Myocyte (in vitro differentiated cells): ENCODE data around the gene DUOX1. TPM values are rescaled to one million over a fixed set of nuclear protein-coding genes. Genes with fewer than 3 reads are reported as not detected.
"Not testable (repeated sequence)": the region's sequence is repeated elsewhere in the genome, so short reads cannot be mapped to it uniquely, and the experiment has no call there.

Experiments used
- DNase-seq: peaks from one replicate; pipeline ENCODE4 v3.0.0-alpha.2; 2012; ENCODE audit warnings: low read depth
- polyA plus RNA-seq: library from polyadenylated mRNA; unstranded; fragments of >200 nt; gene quantifications from one replicate; pipeline ENCODE4 v1.2.1, GENCODE V29; 2012; ENCODE audit warnings: missing spikeins
- total RNA-seq: library from RNA; depleted of rRNA; stranded (reverse); fragments of >200 nt; gene quantifications from 2 replicates; pipeline ENCODE4 v1.2.3, GENCODE V29; 2014

The DUOX1 gene
- not detected in 2 replicates for total RNA-seq
- polyA plus RNA-seq = 2.1 TPM

GRCh38 chr15:45129651-45130129 lies at the start of gene DUOX1, which contains the start of gene DUOXA1:
TSS of gene DUOX1 (plus strand) at chr15:45129994. CDS start at chr15:45131967, 1,973 bp downstream.
TSS of gene DUOXA1 (minus strand) at chr15:45129879. CDS start at chr15:45123014, 6,865 bp downstream.
- DNase-seq = no peak

DNA sequence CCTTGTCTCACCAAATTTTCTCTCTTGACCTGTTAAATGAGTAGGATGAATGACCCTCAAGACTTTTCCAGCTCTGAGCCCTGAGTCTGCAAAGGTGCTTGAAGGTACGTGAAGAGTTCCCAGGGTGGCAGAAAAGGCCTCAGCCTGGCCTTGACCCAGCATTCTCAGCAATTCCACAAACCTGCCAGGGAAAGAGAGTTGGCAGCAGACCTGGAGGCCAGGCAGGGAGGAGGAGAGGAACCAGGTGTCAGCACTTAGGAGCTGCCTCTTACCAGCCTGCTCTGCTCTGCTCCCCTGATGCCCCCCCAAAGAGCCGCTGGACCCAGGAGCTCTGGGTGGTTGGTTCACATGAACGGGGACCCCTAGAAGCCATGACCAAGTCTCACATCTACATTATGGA lies 49.2 kb upstream of the DUOX1 start:
- DNase-seq = not testable (repeated sequence)

DNA sequence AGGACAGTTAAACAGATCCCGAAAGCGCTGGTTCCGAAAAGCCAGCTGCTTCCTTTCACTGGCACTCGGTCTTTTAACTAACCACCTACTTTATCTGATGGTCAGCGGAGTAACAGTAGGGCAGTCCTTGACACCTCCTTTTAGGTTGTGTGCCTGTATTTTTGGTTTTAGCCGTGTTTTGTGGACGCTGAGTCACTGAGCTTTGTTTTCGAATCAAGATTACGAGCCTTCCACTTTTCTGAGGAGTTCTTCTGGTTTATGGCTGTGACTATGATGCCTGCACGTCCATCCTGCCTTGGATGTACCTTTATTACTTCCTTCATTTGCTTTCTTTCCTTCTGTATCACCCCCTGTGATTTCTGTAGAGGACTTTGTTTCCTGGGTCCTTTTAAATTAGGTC lies 47.4 kb upstream of the DUOX1 start:
- not testable (repeated sequence) for DNase-seq

DNA sequence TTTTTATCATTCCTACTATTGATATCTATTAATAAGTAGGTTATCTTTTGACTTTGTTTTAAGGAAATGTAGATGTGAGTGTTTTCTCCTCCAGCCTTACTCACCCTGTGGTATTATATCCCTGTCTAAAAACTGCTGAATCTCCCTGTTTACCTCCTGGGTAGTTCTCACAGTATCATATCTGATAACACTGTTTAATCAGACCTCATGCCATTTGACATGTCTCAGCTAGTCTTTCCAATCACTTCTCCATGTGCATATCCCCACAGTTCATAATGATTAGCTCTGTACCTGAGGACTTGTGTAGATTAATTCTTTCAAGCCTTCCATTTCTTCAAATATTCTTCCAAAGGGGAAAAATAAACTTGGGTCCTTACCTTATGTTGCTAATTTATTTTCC lies 46.6 kb upstream of the DUOX1 start:
- DNase-seq = no peak

DNA sequence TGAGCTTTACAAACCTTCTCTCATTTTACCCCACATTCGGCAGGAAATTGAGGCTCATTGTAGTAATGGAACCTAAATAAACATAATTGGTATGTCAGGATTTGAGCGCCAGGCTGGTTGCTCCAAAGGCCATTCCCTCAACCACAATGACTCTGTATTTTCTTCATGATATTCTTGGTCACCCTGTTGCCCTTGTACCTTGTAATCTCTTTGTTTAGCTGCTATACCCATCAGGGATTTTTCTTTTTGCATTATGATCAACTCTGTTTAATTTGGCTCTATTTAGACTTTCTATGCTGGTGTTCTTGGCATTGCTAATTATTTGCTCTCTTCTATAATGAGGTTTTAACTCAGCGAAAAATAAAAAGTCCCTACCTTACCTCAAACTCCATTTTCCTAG lies 45.6 kb upstream of the DUOX1 start:
- DNase-seq = peak; percentile 13

DNA sequence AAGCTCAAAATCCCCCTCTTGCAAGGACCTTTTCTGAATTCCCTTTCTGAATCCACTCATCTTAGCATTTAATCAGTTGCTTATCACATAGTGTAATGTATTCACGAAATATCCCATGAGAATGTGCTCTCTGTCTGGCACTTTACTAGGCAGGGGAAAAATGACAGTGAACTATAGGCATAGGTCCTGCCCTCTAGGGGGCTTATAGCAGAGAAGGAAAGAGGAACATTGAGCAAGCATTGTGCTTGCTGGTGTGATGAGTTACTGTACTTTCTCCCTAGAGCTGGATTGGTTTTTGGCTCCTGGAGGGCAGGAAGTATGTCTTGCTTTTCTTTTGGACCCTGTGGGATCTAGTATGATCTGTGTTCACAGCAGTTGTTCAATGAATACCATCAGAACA lies 42.3 kb upstream of the DUOX1 start:
- DNase-seq = no peak

GRCh38 chr15:45088801-45089711 lies 40.7 kb upstream of the DUOX1 start:
- DNase-seq = no peak

DNA sequence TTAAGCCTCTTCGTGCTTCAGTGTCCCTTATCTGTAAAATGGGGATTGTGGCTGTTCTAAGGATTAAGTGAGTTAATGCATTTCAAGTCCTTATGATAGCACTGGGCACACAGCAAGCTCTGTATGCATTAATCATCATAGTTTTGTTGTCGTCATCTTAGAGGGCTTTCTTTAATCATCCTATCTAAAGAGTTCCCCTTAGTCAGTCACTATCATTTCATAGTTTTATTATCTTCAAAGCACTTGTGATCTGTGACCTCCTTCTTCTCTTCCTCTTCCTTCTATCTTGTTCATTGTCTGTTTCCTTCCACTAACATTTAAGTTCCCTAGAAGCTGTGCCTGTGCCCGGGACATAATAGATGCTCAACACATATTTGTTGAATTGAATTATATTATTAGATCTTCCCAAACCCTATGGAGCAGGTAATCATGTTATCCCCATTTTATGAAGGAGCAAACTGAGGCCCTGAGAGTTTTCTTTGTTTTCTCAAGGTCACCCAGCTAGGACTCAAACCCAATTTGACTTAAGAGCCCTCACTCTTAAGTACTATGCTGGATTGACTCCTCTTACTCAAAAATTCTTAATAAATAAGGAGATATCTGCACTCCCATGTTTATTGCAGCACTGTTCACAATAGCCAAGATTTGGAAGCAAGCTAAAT lies 40.0 kb upstream of the DUOX1 start:
- DNase-seq = no peak

DNA sequence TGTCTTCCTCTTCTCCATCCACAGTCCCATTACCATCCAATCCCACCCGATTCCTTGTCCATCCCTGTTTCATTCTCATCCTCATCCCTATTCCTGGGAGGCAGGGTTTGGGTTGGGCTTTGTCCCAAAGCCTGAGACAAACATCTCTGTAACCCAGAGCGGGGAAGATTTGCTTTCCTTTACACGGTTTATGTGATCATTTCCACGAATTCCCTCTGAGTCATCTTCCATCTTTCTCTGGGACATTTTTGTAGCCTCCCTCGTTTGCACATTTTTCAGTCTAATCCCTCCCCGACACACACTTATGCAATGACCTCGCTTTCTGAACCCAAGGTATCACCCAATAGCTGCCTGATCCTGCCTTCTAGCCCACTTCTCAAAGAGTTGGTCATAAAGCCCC lies 38.6 kb upstream of the DUOX1 start:
- peak; percentile 28 for DNase-seq

- DNase-seq = peak; percentile 17
Measured at GRCh38 chr15:45091576-45091975, 38.2 kb upstream of the DUOX1 start.

- DNase-seq = no peak
Measured at GRCh38 chr15:45093013-45093412, 36.8 kb upstream of the DUOX1 start.

GRCh38 chr15:45093622-45094357 lies 36.0 kb upstream of the DUOX1 start:
- DNase-seq = no peak

- DNase-seq = no peak
Measured at GRCh38 chr15:45094358-45094730, 35.5 kb upstream of the DUOX1 start.

DNA sequence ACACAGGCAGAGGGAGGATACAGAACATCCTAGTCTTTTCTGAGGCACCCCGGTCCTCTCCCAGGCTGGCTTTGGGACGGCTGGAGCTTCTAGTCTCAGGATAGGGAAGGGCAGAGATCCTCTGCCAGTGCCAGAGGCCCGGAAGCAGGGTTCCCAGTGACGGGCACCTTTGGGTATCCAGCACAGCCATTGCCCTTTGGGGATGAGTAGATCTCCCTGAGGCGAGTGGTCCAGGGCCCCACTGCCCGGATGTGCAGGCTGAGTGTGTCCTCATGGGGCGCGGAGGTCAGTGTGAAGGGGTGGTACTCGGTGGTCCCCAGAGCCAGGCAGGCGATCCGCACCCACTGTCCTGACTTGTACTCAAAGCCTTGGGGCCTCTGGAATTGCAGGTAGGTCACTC lies 34.1 kb upstream of the DUOX1 start:
- no peak for DNase-seq

DNA sequence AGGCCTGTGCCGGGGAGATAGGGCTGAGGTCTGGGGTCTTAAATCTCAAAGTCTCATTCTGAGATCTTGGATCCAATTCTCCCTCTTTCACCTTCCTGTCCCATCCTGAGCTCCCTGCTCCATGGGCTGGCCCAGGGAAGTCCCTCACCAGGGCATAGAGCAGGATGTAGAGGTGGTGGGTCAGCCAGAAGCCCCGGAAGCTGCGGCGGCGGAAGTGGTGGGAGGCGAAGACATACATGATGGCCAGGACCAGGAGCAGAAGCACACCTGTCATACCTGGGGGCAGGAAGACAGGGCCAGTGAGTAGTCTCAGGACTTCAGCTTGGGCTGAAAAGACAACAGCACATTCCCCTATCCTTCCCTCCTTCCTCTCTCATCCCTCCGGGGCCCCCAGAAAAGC lies 32.3 kb upstream of the DUOX1 start:
- no peak for DNase-seq

DNA sequence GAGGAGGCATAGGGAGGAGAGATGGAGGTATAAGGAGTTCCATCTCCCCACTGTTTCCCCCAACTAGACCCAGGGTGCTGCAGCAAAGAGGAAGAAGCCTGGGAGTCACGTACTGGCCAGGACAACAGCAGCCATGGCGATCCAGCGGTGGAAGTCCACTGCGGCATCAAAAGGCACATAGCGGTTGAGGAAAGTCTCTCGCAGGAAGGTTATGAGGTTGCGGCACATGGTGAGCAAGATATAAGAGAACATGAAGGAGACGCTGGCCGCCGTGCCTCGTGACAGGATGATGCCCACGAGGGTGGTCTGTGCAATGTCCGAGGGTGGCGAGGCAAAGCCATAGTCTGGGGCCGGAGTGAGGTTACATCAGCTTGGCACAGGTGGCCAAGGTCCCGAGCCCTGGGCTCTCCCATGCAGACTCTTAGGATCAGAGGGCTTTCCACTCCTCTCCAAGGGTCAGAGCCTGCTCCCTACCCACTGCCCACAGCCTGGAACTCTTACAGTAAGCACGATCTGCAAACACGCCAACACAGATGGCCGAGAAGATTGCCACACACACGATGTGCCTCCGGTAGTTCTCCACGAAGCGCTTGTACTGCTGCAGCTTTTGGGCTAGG lies 30.1 kb upstream of the DUOX1 start:
- no peak for DNase-seq

DNA sequence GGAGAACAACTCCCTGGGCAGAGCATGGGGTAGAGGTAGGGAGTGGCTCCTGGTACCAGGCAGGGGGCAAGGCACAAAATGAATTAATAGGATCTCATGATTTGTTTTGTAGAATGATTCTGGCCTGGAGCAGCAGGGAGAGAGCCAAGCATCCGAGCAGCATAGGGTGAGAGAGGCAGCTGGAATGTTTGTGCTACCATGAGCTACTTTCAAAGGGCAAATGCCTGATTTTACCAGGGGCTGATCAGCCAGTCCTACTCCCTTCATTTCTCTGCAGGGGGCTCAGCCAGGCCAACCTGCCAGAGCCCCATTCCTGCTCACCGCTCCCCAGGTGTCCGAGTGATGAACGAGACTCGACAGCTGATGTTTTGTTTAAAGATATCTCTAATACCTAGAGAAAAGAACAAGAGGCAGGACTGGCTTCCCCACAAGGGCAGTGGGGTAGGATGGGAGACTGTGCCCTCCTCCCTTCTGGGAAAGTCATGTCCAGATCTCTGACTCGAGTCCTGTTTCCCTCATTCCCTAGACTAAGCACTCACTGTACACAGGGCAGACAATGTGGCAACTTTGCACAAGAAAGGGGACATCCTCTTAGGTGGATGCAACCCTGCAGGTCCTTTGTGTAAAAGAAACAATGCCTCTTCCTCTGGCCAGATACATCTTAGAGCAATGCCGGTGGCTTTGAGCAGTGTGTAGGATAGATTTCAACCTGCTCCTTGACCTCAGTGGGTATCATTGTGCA lies 28.7 kb upstream of the DUOX1 start:
- no peak for DNase-seq

DNA sequence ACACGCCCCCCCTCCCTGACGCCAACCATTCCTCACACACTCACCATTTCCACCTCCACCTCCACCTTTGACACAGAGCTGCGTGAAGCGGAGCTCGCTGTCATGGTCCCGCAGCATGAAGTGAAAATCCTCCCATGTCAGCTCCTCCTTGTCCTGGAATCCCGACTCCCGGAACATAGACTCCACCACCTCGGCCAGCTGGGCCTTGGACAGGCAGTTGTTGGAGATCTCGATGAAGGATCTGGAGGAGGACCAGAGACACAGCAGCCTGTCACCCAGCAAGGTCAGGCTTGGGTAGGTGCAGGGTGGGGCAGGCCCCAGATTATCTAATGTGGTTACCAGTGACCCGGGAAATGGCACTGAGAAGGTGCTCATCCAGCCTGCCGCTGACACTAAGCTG lies 28.0 kb upstream of the DUOX1 start:
- DNase-seq = no peak

- DNase-seq = no peak
Measured at GRCh38 chr15:45102226-45102625, 27.6 kb upstream of the DUOX1 start.

DNA sequence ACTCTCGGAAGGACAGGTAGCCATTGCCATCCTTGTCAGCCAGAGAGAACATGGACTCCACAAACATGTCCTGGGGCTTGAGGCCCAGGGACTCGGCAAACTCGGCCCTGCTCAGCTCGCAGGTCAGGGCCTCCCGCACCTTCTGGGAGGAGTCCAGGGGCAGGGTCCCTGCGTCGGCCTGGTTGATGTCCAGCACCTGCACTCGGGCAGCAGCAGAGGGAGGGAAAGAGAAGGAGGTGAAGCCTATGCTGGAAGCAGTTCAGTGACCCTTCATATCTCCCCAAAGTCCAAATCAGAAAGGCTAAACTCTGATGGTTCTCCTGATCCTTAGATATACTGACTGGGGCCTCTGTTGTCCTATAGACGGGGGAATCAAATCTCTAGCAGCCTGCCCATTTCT lies 25.6 kb upstream of the DUOX1 start:
- DNase-seq = not testable (repeated sequence)
